Measurements from ENCODE around the gene NCK1.

NCK1 gene

DNA sequence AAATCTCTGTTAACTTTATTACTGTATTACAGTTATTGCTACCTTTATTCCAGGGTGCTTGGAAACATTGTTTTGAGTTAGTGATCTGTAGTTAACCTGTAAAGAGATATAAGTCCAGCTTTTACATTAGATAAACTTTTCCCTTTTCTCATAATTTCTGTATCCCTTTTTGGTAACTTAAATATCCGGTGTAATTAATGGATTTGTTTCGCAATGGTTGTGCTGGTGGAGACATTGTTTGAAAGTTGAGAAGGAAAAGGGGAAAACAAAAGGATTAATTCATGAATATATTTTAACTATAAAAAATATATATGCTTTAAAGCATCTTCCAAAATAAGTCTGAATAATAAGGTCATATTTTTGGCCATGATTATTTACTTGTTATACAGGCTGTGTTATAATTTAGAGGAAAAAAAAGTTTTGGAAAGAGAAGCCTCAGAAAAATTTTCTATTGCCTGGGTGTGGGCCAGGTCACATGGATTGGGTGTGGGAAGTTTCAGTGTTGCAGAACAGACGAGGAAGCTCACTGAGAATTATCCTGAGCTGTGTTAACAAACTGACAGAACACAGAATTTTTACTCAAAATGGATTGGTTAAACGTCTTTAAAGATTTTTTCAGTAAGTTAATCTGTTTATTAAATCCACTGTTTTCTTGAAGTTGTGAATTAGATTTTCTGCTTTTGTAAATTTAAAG lies 68.1 kb downstream of the NCK1 start:
- H3K4me1 ChIP-seq (ENCODE audit: insufficient read depth, low read length, severe bottlenecking): peaks cover 5% of the 10 kb centered on the region
- no peaks in the 10 kb centered on the region for H4K20me1 ChIP-seq (ENCODE audit: insufficient read depth, low read length)
- no peak overlapping the region for H3K27ac ChIP-seq (ENCODE audit: low read depth, low read length, poor library complexity, severe bottlenecking)
- H3K4me2 ChIP-seq (ENCODE audit: low read length): no peak overlapping the region
- no peaks in the 10 kb centered on the region for H3K27me3 ChIP-seq (ENCODE audit: insufficient read depth, low read length)
- H3K4me3 ChIP-seq (ENCODE audit: low read depth, low read length, poor library complexity, severe bottlenecking): no peak overlapping the region
- no peak overlapping the region for H2AFZ ChIP-seq (ENCODE audit: low read length)
- H3K9ac ChIP-seq (ENCODE audit: low read length): no peak overlapping the region
- H3K79me2 ChIP-seq (ENCODE audit: insufficient read depth, low read length): peaks cover 22% of the 10 kb centered on the region
- H3K36me3 ChIP-seq (ENCODE audit: insufficient read depth, low read length): peaks cover 71% of the 10 kb centered on the region
- no peaks in the 10 kb centered on the region for H3F3A ChIP-seq (ENCODE audit: insufficient read depth, low read length)
- no peaks in the 10 kb centered on the region for H3K9me2 ChIP-seq (ENCODE audit: low read depth, low read length)
- TF ChIP-seq, protein P1, sequence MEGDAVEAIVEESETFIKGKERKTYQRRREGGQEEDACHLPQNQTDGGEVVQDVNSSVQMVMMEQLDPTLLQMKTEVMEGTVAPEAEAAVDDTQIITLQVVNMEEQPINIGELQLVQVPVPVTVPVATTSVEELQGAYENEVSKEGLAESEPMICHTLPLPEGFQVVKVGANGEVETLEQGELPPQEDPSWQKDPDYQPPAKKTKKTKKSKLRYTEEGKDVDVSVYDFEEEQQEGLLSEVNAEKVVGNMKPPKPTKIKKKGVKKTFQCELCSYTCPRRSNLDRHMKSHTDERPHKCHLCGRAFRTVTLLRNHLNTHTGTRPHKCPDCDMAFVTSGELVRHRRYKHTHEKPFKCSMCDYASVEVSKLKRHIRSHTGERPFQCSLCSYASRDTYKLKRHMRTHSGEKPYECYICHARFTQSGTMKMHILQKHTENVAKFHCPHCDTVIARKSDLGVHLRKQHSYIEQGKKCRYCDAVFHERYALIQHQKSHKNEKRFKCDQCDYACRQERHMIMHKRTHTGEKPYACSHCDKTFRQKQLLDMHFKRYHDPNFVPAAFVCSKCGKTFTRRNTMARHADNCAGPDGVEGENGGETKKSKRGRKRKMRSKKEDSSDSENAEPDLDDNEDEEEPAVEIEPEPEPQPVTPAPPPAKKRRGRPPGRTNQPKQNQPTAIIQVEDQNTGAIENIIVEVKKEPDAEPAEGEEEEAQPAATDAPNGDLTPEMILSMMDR (IDR thresholded peaks at IDR 0.05; ENCODE audit: low read length): no peak
- TF ChIP-seq EZH2 (IDR thresholded peaks at IDR 0.05; ENCODE audit: borderline replicate concordance, low read length): no peak
- no peaks in the 10 kb centered on the region for H3K9me3 ChIP-seq (ENCODE audit: low read length)

DNA sequence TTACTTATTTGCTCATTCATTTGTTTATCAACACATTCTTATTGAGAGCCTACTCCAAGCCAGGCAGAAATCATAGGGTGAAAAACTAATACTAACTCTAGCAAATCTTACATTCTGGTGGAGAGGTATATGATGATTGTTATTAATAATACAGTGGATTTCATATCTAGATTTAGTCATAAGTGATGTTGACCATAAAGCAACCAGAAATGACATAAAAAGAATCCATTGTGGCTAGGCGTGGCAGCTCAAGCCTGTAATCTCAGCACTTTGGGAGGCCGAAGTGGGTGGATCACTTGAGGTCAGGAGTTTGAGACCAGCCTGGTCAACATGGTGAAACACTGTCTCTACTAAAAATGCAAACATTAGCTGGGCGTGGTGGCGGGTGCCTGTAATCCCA lies 69.6 kb downstream of the NCK1 start:
- no peak overlapping the region for H3K27ac ChIP-seq (ENCODE audit: low read depth, low read length, poor library complexity, severe bottlenecking)
- H3K27me3 ChIP-seq (ENCODE audit: insufficient read depth, low read length): no peaks in the 10 kb centered on the region
- H3K9me3 ChIP-seq (ENCODE audit: low read length): peaks cover 3% of the 10 kb centered on the region
- TF ChIP-seq, protein P1 (IDR thresholded peaks at IDR 0.05; ENCODE audit: low read length): no peak
- TF ChIP-seq EZH2 (IDR thresholded peaks at IDR 0.05; ENCODE audit: borderline replicate concordance, low read length): no peak
- no peaks in the 10 kb centered on the region for H4K20me1 ChIP-seq (ENCODE audit: insufficient read depth, low read length)
- no peak overlapping the region for H3K9ac ChIP-seq (ENCODE audit: low read length)
- H3K4me2 ChIP-seq (ENCODE audit: low read length): no peak overlapping the region
- no peaks in the 10 kb centered on the region for H3K4me1 ChIP-seq (ENCODE audit: insufficient read depth, low read length, severe bottlenecking)
- H3F3A ChIP-seq (ENCODE audit: insufficient read depth, low read length): no peaks in the 10 kb centered on the region
- H3K79me2 ChIP-seq (ENCODE audit: insufficient read depth, low read length): peaks cover 14% of the 10 kb centered on the region
- no peaks in the 10 kb centered on the region for H3K9me2 ChIP-seq (ENCODE audit: low read depth, low read length)
- H3K4me3 ChIP-seq (ENCODE audit: low read depth, low read length, poor library complexity, severe bottlenecking): no peak overlapping the region
- H2AFZ ChIP-seq (ENCODE audit: low read length): no peak overlapping the region
- peaks cover 79% of the 10 kb centered on the region for H3K36me3 ChIP-seq (ENCODE audit: insufficient read depth, low read length)

DNA sequence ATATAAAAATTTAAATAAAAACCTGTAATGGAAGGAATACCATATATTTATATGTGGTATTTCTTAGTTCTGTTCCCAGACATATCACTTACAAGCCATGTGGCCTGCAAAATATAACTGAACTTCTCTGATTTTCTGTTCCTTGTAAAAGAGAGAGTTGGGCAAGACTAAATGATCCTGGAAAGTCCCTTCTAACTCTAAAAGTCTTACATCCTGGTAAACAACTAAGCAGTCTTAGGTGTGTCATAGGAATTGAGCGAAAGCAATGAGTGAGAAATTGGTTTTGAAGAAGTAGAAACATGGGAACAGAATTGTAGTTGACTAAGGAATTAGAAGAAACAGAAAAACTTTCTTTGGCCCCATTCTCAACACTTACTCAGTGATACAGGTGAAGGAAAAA lies 70.5 kb downstream of the NCK1 start:
- no peak overlapping the region for H2AFZ ChIP-seq (ENCODE audit: low read length)
- no peak overlapping the region for H3K4me2 ChIP-seq (ENCODE audit: low read length)
- H3K27ac ChIP-seq (ENCODE audit: low read depth, low read length, poor library complexity, severe bottlenecking): no peak overlapping the region
- H3K79me2 ChIP-seq (ENCODE audit: insufficient read depth, low read length): peaks cover 14% of the 10 kb centered on the region
- no peaks in the 10 kb centered on the region for H3F3A ChIP-seq (ENCODE audit: insufficient read depth, low read length)
- no peaks in the 10 kb centered on the region for H3K4me1 ChIP-seq (ENCODE audit: insufficient read depth, low read length, severe bottlenecking)
- no peak overlapping the region for H3K4me3 ChIP-seq (ENCODE audit: low read depth, low read length, poor library complexity, severe bottlenecking)
- no peaks in the 10 kb centered on the region for H4K20me1 ChIP-seq (ENCODE audit: insufficient read depth, low read length)
- no peaks in the 10 kb centered on the region for H3K9me2 ChIP-seq (ENCODE audit: low read depth, low read length)
- peaks cover 12% of the 10 kb centered on the region for H3K9me3 ChIP-seq (ENCODE audit: low read length)
- H3K36me3 ChIP-seq (ENCODE audit: insufficient read depth, low read length): peaks cover 83% of the 10 kb centered on the region
- no peaks in the 10 kb centered on the region for H3K27me3 ChIP-seq (ENCODE audit: insufficient read depth, low read length)
- H3K9ac ChIP-seq (ENCODE audit: low read length): no peak overlapping the region
- TF ChIP-seq, protein P1 (IDR thresholded peaks at IDR 0.05; ENCODE audit: low read length): no peak
- TF ChIP-seq EZH2 (IDR thresholded peaks at IDR 0.05; ENCODE audit: borderline replicate concordance, low read length): no peak
